Osteoblast (primary cell): Measurements from ENCODE around the gene MVD. TPM values are rescaled to one million over a fixed set of nuclear protein-coding genes. Genes with fewer than 3 reads are reported as not detected.

Source experiments
- DNase-seq: peaks from one replicate; pipeline ENCODE4 v3.0.0; 2011; ENCODE audit warnings: low spot score, mixed read lengths; ENCODE audit not compliant: insufficient read length; ENCODE audit errors: missing footprints
- H2AFZ ChIP-seq: 2 replicates; pipeline ENCODE4 v1.6.0; 2011; ENCODE audit warnings: mild to moderate bottlenecking, low read length
- H3K27ac ChIP-seq: 2 replicates; pipeline ENCODE4 v1.5.1; 2011; ENCODE audit warnings: mild to moderate bottlenecking, low read depth, low read length, moderate library complexity
- H3K27me3 ChIP-seq: 2 replicates; pipeline ENCODE4 v1.6.0; 2012; ENCODE audit warnings: mild to moderate bottlenecking, control low read depth, inconsistent platforms, low read length, moderate library complexity; ENCODE audit not compliant: insufficient read depth
- H3K36me3 ChIP-seq: 2 replicates; pipeline ENCODE4 v1.5.1; 2011; ENCODE audit warnings: mild to moderate bottlenecking, low read length, control low read depth, moderate library complexity; ENCODE audit not compliant: insufficient read depth
- H3K4me1 ChIP-seq: 2 replicates; pipeline ENCODE4 v1.5.1; 2011; ENCODE audit warnings: mild to moderate bottlenecking, low read length, control low read depth, moderate library complexity; ENCODE audit not compliant: insufficient read depth
- H3K4me2 ChIP-seq: 2 replicates; pipeline ENCODE4 v1.6.0; 2011; ENCODE audit warnings: mild to moderate bottlenecking, low read length; ENCODE audit not compliant: insufficient read depth
- H3K4me3 ChIP-seq: fragments of 200-600 bp; sonication (generic); 3 replicates; pipeline ENCODE4 v1.5.1; 2012; ENCODE audit warnings: mild to moderate bottlenecking, low read length, inconsistent platforms; ENCODE audit not compliant: insufficient read depth
- H3K79me2 ChIP-seq: 2 replicates; pipeline ENCODE4 v1.6.0; 2012; ENCODE audit warnings: mild to moderate bottlenecking, low read length, control low read depth, inconsistent platforms; ENCODE audit not compliant: insufficient read depth
- H3K9me3 ChIP-seq: 2 replicates; pipeline ENCODE4 v1.5.1; 2011; ENCODE audit warnings: low read depth, low read length, control low read depth
- H4K20me1 ChIP-seq: 2 replicates; pipeline ENCODE4 v1.6.0; 2012; ENCODE audit warnings: mild to moderate bottlenecking, low read length, control low read depth; ENCODE audit not compliant: insufficient read depth
- CTCF ChIP-seq: IDR thresholded peaks from 2 replicates; pipeline ENCODE4 v1.5.1; 2011; ENCODE audit warnings: mild to moderate bottlenecking, low read depth, low read length, moderate library complexity; ENCODE audit errors: extremely low read depth
- total RNA-seq: library from RNA; depleted of rRNA; stranded (reverse); fragments of >200 nt; gene quantifications from 2 replicates; pipeline ENCODE4 v1.2.3, GENCODE V29; 2012

MVD gene
- total RNA-seq, 1 donor = 67.3 TPM

- Histone ChIP-seq H3K4me3 (no peak overlapping the region), H3K9me3 (no peaks in the 10 kb centered on the region), H2AFZ (no peak overlapping the region), H4K20me1 (peaks cover 8% of the 10 kb centered on the region), H3K79me2 (peaks cover 46% of the 10 kb centered on the region), H3K27me3 (no peaks in the 10 kb centered on the region), H3K36me3 (peaks cover 8% of the 10 kb centered on the region), H3K4me2 (no peak overlapping the region), H3K4me1 (peaks cover 3% of the 10 kb centered on the region), H3K27ac (no peak overlapping the region)
- TF ChIP-seq CTCF = no peak
- peak; percentile 62 for DNase-seq
These were observed 3.7 kb downstream of the MVD start for GRCh38 chr16:88659160-88659559.

GRCh38 chr16:88658714-88659113, 4.2 kb downstream of the MVD start:
- no peak overlapping the region for H2AFZ ChIP-seq
- no peaks in the 10 kb centered on the region for H3K27me3 ChIP-seq
- peaks cover 3% of the 10 kb centered on the region for H3K4me1 ChIP-seq
- H3K36me3 ChIP-seq = peaks cover 8% of the 10 kb centered on the region
- peaks cover 42% of the 10 kb centered on the region for H3K79me2 ChIP-seq
- DNase-seq = peak; percentile 83
- no peak overlapping the region for H3K4me3 ChIP-seq
- peaks cover 8% of the 10 kb centered on the region for H4K20me1 ChIP-seq
- no peaks in the 10 kb centered on the region for H3K9me3 ChIP-seq
- H3K27ac ChIP-seq = no peak overlapping the region
- TF ChIP-seq CTCF = no peak
- H3K4me2 ChIP-seq = no peak overlapping the region

GRCh38 chr16:88657371-88657770, 5.5 kb downstream of the MVD start:
- peak; percentile 57 for DNase-seq
- Histone ChIP-seq H3K27me3 (no peaks in the 10 kb centered on the region), H3K36me3 (peaks cover 8% of the 10 kb centered on the region), H3K4me2 (no peak overlapping the region), H3K79me2 (peaks cover 31% of the 10 kb centered on the region), H3K9me3 (no peaks in the 10 kb centered on the region), H2AFZ (no peak overlapping the region), H3K4me1 (peaks cover 3% of the 10 kb centered on the region), H3K27ac (no peak overlapping the region), H4K20me1 (peaks cover 8% of the 10 kb centered on the region), H3K4me3 (no peak overlapping the region)
- no peak for TF ChIP-seq CTCF

- Histone ChIP-seq H3K36me3 (peaks cover 8% of the 10 kb centered on the region), H3K4me3 (no peak overlapping the region), H3K79me2 (peaks cover 24% of the 10 kb centered on the region), H3K4me2 (no peak overlapping the region), H3K27ac (no peak overlapping the region), H3K27me3 (no peaks in the 10 kb centered on the region), H3K9me3 (no peaks in the 10 kb centered on the region), H2AFZ (no peak overlapping the region), H3K4me1 (peaks cover 1% of the 10 kb centered on the region), H4K20me1 (peaks cover 8% of the 10 kb centered on the region)
- peak; percentile 80 for DNase-seq
- TF ChIP-seq CTCF = no peak
These were observed 6.5 kb downstream of the MVD start for GRCh38 chr16:88656291-88656980.
